Vagina (tissue), 2 donors: Measurements from ENCODE around the gene CACHD1. TPM values are rescaled to one million over a fixed set of nuclear protein-coding genes. Genes with fewer than 3 reads are reported as not detected.

Experiments
- DNase-seq, 2 donors: peaks; one replicate each; pipeline ENCODE4 v3.0.0-alpha.2; 2017; ENCODE audit errors: extremely low spot score in 2 of 2
- H3K27ac ChIP-seq: fragments of 200-600 bp; sonication (generic); one replicate; pipeline ENCODE4 v1.5.1; 2019
- H3K27me3 ChIP-seq: fragments of 200-600 bp; sonication (generic); one replicate; pipeline ENCODE4 v1.5.1; 2019
- H3K36me3 ChIP-seq, 2 donors: fragments of 200-600 bp; sonication (generic); one replicate each; pipeline ENCODE4 v1.5.1; 2017 to 2019
- H3K4me1 ChIP-seq: fragments of 200-600 bp; sonication (generic); one replicate; pipeline ENCODE4 v1.5.1; 2019
- H3K4me3 ChIP-seq, 2 donors: fragments of 200-600 bp; sonication (generic); 1 replicate in 1 of 2; 2 replicates in 1 of 2; pipeline ENCODE4 v1.5.1; 2016 to 2019
- H3K9me3 ChIP-seq: fragments of 200-600 bp; sonication (generic); one replicate; pipeline ENCODE4 v1.5.1; 2019
- CTCF ChIP-seq, 3 experiments: fragments of 450-650 bp in 2 of 3; fragments of 200-600 bp in 1 of 3; sonication (generic) in 1 of 3; IDR thresholded peaks; one replicate each; pipeline ENCODE4 v1.5.1; 2017 to 2019; ENCODE audit warnings: antibody characterized with exemption in 3 of 3, mild to moderate bottlenecking in 2 of 3, moderate library complexity in 2 of 3
- POLR2A ChIP-seq, 2 donors: fragments of 450-650 bp; IDR thresholded peaks; one replicate each; pipeline ENCODE4 v1.6.1; 2017; ENCODE audit warnings: antibody characterized with exemption in 2 of 2, mild to moderate bottlenecking in 2 of 2, moderate library complexity in 2 of 2
- POLR2AphosphoS5 ChIP-seq, 2 donors: sonication (generic); formaldehyde crosslinking; IDR thresholded peaks; one replicate each; pipeline ENCODE4 v1.9.0; 2017; ENCODE audit warnings: antibody characterized with exemption in 2 of 2, mild to moderate bottlenecking in 2 of 2, low read depth in 1 of 2; ENCODE audit not compliant: insufficient read depth in 1 of 2
- intact Hi-C: fragments of 100-400 bp; cut with DNase I; formaldehyde crosslinking; loops from one replicate; pipeline ENCODE4 v1.15.1; 2023
- total RNA-seq: library from RNA; depleted of rRNA; stranded (reverse); fragments of >200 nt; gene quantifications from one replicate; pipeline ENCODE4 v1.2.3, GENCODE V29; 2016

CACHD1 gene
- total RNA-seq, 1 donor from 2014 or later = 27.7 TPM

- Histone ChIP-seq H3K4me1 (peaks cover 6% of the 10 kb centered on the region), H3K27ac (peak overlapping the region; percentile 7), H3K27me3 (no peaks in the 10 kb centered on the region), H3K4me3 (no peak overlapping the region), H3K36me3 (peaks cover 0 to 6% of the 10 kb centered on the region in 2 donors), H3K9me3 (no peaks in the 10 kb centered on the region)
- DNase-seq = no peak
- intact Hi-C loops = loop anchor here (10.0 kb wide), 1 partner anchor 137 kb away; no protein-coding TSS in a partner anchor
- TF ChIP-seq POLR2A (IDR thresholded peaks at IDR 0.05) (no peak), POLR2AphosphoS5 (IDR thresholded peaks at IDR 0.05; ENCODE audit: insufficient read depth in 1 of 2, low read depth in 1 of 2) (no peak), CTCF (IDR thresholded peaks at IDR 0.05) (no peak)
Measured at GRCh38 chr1:64687725-64688327, 217.9 kb downstream of the CACHD1 start.

GRCh38 chr1:64691626-64692025, 221.7 kb downstream of the CACHD1 start:
- Histone ChIP-seq H3K27me3 (no peaks in the 10 kb centered on the region), H3K9me3 (no peaks in the 10 kb centered on the region), H3K4me1 (peaks cover 6% of the 10 kb centered on the region), H3K27ac (no peak overlapping the region), H3K4me3 (no peak overlapping the region), H3K36me3 (peaks cover 0 to 6% of the 10 kb centered on the region in 2 donors)
- intact Hi-C loops = no loop called here
- TF ChIP-seq CTCF (IDR thresholded peaks at IDR 0.05) (no peak), POLR2A (IDR thresholded peaks at IDR 0.05) (no peak), POLR2AphosphoS5 (IDR thresholded peaks at IDR 0.05; ENCODE audit: insufficient read depth in 1 of 2, low read depth in 1 of 2) (no peak)
- DNase-seq = no peak

GRCh38 chr1:64692911-64693310, 223.0 kb downstream of the CACHD1 start:
- Histone ChIP-seq H3K9me3 (no peaks in the 10 kb centered on the region), H3K36me3 (peaks cover 0 to 6% of the 10 kb centered on the region in 2 donors), H3K27me3 (no peaks in the 10 kb centered on the region), H3K4me1 (no peaks in the 10 kb centered on the region), H3K27ac (no peak overlapping the region), H3K4me3 (no peak overlapping the region)
- intact Hi-C loops = no loop called here
- TF ChIP-seq CTCF (IDR thresholded peaks at IDR 0.05) (no peak), POLR2A (IDR thresholded peaks at IDR 0.05) (no peak), POLR2AphosphoS5 (IDR thresholded peaks at IDR 0.05; ENCODE audit: insufficient read depth in 1 of 2, low read depth in 1 of 2) (no peak)
- no peak for DNase-seq

- DNase-seq = no peak
- no peaks in the 10 kb centered on the region for H3K9me3 ChIP-seq
- intact Hi-C loops = no loop called here
- H3K4me3 ChIP-seq = no peak overlapping the region
- no peaks in the 10 kb centered on the region for H3K4me1 ChIP-seq
- peaks cover 0 to 6% of the 10 kb centered on the region in 2 donors for H3K36me3 ChIP-seq
- H3K27ac ChIP-seq = no peak overlapping the region
- TF ChIP-seq CTCF (IDR thresholded peaks at IDR 0.05) (no peak), POLR2A (IDR thresholded peaks at IDR 0.05) (no peak), POLR2AphosphoS5 (IDR thresholded peaks at IDR 0.05; ENCODE audit: insufficient read depth in 1 of 2, low read depth in 1 of 2) (no peak)
- no peaks in the 10 kb centered on the region for H3K27me3 ChIP-seq
Measured at GRCh38 chr1:64693406-64693805, 223.5 kb downstream of the CACHD1 start.

GRCh38 chr1:64696879-64697278, 226.9 kb downstream of the CACHD1 start:
- Histone ChIP-seq H3K27me3 (no peaks in the 10 kb centered on the region), H3K36me3 (no peaks in the 10 kb centered on the region), H3K27ac (no peak overlapping the region), H3K4me1 (no peaks in the 10 kb centered on the region), H3K9me3 (no peaks in the 10 kb centered on the region), H3K4me3 (no peak overlapping the region)
- DNase-seq = no peak
- TF ChIP-seq POLR2A (IDR thresholded peaks at IDR 0.05) (no peak), CTCF (IDR thresholded peaks at IDR 0.05) (no peak), POLR2AphosphoS5 (IDR thresholded peaks at IDR 0.05; ENCODE audit: insufficient read depth in 1 of 2, low read depth in 1 of 2) (no peak)
- intact Hi-C loops = no loop called here
